Activated naive CD4-positive, alpha-beta T cell treated with Interleukin-2 at 50 U/mL for 16 hours (primary cell): Measurements from ENCODE around the gene ASCL5.

Experiments
- DNase-seq: peaks from one replicate; pipeline ENCODE4 v3.0.0-alpha.2; 2020

The ASCL5 gene

DNA sequence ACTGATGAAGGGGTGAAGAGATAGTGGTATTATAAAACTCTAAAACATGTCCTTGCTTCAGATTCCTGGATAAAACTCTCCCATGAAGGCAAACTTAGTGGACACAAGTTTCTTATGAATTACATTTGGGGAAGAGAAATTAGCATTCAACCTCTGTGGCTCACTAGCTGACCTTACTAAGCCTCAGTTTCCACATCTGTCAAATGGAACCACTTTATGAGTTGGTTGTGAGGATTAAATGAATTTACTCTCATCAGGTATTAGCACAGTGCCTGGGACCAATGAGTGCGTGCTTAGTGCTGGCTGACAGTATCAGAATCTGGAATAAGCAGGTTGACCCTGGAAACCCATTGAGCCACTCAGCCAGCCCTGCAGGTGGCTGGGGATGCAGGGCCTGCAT lies 17.3 kb downstream of the ASCL5 start:
- DNase-seq: no peak

- DNase-seq: no peak
These were observed 18.4 kb downstream of the ASCL5 start for GRCh38 chr1:201108614-201109013.

GRCh38 chr1:201105688-201106087 lies 21.3 kb downstream of the ASCL5 start:
- DNase-seq: no peak

DNA sequence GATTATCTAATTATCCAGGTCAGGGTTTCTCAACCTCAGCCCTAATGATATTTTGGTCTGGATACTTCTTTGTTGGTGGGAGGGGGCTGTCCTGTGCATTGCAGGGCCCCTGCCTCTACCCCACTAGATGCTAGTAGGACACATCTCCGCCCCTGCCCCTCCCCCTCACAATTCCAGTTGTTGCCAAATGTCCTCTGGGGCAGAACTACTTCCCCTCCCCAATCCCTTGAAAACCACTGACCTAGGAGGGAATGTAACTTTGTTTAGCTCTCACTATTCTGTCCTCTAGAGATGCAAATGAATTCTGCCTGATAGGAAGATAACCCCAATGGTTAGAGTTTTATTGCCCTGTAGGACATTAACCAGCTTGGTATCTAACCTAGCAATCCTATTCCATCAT lies 22.8 kb downstream of the ASCL5 start:
- DNase-seq: no peak

DNA sequence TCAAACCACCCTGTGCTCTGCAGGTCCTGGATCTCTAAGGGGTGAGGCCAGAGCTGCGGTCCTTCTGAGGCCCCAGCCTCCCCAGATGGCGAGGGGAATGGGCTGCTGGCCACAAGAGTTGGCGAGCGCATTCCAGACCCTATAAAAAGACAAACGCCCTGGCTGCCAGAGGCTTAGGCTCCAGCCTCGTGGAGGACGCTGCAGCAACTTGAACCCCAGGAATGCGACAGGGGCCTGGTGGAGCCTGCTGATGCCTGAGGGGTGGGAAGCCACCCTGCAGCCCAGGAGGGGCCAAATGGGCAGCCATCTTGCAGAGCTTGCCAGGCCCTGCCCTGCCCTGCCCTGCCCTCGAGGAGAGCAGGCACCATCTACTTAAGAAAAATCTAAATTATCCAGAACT lies 23.3 kb downstream of the ASCL5 start:
- no peak for DNase-seq

DNA sequence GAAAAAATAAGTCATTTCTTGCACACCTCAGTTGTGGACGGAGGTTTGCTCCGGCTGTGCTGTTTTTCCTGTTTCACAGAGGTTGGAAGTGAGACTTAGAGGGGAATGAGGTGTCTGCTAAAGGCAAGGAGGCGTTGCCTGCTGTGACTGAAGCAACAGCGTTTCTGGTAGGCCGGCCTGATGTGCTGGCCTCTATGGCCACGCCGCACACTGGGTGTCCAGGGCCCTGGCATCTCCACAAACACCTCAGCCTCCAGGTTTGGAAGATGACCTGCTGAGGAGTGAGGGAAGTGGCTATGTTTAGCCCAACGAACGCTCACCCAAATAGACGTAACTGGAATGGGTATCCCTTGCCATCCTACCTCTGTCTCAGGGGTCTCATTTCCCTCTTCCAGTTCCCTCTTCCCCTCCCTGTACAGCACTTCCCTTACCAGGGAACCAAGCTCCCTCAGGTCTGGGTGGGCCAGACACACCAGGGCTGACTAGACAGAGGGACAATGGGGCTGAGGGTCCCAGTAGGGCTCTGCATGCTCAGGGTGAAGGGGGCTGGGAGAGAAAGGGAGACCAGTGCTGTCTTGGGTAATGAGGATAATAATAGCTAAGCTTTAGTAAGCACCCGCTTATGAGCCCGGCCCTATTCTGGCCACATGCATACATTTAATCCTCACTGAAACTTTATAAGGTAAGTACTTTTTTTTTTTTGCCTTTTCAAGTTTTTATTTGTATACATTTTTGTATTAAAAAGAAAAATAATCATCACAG lies 26.6 kb downstream of the ASCL5 start:
- DNase-seq: no peak

GRCh38 chr1:201098992-201099677 lies 27.8 kb downstream of the ASCL5 start:
- DNase-seq: no peak

GRCh38 chr1:201096977-201097856 lies 29.8 kb downstream of the ASCL5 start:
- no peak for DNase-seq

- DNase-seq: no peak
These were observed 30.9 kb downstream of the ASCL5 start for GRCh38 chr1:201096041-201096461.

DNA sequence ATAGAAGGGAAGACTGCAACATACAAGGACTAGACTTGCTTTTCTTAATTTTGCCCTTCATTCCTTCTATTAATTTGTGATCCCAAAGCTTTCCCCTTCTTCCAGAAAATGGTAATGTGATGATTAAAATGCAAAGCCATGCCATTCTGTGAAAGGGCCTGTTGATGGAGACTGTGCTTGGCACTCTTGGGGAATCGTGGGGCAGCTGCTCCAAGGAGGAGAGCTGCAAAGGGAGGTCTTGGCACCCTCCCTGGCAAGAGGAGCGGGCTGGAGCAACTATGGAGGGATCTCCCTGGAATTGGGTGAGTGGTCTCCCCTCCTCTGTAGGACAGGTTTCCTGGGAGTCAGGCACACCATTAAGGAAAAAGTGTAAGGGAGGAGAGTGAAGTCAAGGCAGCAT lies 31.4 kb downstream of the ASCL5 start:
- DNase-seq: no peak

DNA sequence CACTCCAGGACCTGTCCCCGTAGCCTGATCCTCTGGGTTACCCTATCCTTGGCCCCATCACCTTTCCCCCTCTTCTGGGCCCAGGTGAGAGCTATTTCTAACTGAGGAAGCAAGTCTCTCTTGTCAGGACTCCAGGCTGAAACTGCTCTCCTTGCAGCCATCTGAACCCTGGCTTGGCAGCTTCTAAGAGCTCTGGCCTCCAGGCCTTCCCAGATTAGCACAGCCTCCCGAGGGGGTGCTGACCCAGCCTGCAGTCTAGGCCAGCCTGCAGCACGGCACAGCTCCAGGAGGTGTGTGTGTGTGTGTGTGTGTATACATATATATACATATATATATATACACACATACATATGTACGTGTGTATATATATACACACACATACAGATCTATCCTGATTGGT lies 32.2 kb downstream of the ASCL5 start:
- DNase-seq: no peak

DNA sequence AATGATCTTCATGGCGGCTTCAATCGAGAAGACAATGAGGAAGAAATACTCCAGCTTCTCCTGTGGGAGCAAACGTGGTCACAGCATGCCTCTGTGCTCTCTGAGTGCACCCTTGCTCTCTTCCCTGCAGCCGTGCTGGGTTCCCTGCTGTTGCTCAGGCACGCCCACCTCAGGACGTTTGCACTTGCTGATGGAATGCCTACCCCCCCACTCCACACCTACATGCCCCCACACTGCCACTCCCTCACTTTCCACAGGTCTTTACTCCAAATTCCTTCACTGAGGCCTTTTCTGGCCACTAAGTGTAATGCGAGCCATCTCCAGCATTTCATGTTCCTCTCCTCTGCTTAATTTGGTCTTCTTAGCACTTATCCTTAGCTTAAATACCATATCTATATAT lies 33.0 kb downstream of the ASCL5 start:
- no peak for DNase-seq

GRCh38 chr1:201093561-201093960 lies 33.4 kb downstream of the ASCL5 start:
- DNase-seq: no peak

DNA sequence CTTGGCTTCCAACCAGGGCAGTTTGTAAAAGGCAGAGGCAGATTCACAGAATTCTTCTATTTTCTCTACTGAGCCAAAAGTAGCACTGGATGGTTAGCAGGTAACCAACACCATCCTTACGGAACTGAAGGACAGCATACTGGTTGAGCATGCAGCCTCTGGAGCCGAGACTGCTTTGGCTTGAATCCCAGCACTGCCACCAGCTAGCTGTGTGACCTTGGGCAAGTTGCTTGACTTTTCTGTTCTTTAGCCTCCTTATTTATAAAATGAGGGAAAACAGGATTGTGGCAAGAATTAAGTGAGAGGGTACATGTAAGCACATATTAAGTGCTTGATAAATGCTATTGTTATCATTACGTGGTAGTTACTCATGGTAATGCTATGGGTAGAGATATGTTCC lies 34.2 kb downstream of the ASCL5 start:
- no peak for DNase-seq

DNA sequence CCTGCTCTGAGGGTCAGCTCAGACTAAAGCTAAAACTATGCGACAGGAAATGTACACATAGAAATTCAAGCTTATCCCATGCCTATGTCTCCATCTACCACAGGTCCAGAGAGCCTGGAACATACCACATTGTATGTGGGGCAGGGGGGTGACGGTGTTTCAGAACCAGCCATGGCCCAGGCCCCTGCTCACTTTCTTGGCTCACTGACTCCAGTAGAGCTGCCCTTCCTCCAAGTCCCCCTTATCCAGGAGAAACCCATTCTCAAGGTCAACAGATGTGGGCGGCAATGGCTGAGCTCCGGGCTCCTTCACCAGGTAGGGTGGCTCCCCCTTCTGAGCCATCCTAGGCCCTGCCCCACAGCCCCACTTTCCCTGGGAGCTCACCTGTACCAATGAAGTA lies 35.7 kb downstream of the ASCL5 start:
- DNase-seq: no peak

- DNase-seq: no peak
These were observed 36.4 kb downstream of the ASCL5 start for GRCh38 chr1:201090541-201090940.

- no peak for DNase-seq
These were observed 37.4 kb downstream of the ASCL5 start for GRCh38 chr1:201089596-201089995.

DNA sequence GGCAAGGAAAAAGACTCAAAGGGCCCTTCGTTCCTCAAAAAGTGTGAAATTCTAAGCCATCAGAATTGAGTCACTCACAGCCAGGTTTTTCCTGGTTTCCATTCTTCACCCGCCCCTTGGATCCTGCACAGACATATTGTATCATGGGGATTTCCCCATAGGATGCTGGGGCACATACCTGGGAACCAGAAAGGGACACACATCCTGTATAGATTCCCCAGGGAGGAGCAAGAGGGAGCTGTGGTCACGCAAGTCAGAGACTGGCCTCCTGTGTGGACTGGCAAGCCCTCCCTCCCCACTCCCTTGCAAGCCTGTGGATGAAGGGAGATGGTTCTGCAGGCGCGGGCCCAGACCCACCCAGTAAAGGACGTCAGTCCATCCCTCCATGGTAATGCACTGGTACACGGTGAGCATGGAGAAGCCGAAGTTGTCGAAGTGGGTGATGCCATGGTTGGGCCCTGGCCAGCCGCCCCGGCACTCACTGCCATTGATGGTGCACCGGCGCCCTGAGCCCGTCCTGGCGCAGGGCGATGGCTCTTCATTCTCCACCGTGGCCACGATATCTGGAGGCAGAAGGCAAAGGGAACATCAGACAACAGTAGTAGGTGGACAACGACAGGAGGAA lies 38.0 kb downstream of the ASCL5 start:
- no peak for DNase-seq

GRCh38 chr1:201088395-201088794 lies 38.6 kb downstream of the ASCL5 start:
- no peak for DNase-seq

DNA sequence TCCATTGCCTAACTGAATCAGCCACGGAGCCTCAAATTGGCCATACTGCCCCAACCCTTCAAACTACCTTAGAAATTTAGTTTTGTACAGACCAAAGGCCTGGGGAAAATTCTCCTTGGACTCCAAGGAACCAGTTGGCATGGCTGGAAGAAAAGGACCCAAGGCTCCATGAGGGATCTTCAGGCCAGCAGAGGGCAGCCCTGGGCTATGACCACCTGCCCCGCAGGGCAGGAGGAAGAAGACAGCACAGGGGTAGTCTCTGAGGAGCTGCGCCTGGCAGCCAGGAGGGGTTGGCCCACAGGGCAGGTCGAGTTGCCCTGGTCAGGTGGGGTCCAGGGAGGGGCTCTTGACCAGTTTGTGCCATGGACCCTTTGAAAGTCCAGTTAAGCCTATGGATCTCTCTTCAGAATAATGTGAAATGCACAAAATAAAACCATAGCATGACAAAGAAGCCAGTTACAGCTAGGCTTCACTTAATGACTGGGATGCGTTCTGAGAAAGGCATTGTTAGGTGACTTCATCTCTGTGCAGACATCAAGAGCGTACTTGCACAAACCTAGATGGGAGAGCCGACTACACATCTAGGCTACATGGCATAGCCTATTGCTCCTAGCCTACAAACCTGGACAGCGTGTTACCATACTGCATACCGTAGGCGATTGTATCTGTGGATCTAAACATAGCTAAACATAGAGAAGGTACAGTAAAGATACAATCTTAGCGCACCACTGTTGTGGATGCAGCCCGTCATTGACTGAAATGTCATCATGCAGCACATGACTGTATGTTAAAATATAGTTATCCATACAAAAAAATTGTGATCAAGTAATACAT lies 40.9 kb downstream of the ASCL5 start:
- peak; percentile 41 for DNase-seq

- no peak for DNase-seq
These were observed 42.7 kb downstream of the ASCL5 start for GRCh38 chr1:201084295-201084694.

DNA sequence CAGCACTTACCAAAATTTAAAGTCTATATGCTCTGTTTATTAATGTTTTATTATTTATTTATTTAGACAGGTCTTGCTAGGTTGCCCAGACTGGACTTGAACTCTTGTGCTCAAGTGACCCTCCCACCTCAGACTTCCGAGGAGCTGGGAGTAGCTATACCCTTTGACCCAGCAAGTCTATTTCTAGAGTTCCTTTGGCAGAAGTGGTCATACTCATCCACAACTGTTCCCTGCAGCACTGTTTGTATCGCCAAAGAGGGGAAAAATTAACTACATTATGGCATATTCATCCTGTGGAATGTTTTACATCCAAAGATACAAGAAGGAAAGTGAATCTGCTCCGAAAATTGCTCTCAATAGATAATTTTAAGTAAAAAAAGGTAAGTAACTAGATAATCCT lies 43.2 kb downstream of the ASCL5 start:
- no peak for DNase-seq
